RWPE1 (cell line): ENCODE results near the gene WDR83.

Experiments
- CTCF ChIA-PET: fragments of 350-600 bp; sonication (Branson Sonifier 250); formaldehyde crosslinking; extraction: SDS; loops from one replicate; lab custom pipeline; 2021; lab: Yijun Ruan, JAX
- POLR2A ChIA-PET: fragments of 400-600 bp; formaldehyde crosslinking; extraction: SDS; loops from one replicate; lab custom pipeline; 2020; ENCODE audit warnings: antibody characterized with exemption; ENCODE audit not compliant: low non-redundant PET; lab: Yijun Ruan, JAX
- DNase-seq: peaks from one replicate; pipeline ENCODE4 v3.0.0; 2012; ENCODE audit warnings: low spot score
- H3K27ac ChIP-seq: fragments of 450-650 bp; 2 replicates; pipeline ENCODE4 v1.5.1; 2017
- CTCF ChIP-seq: fragments of 450-650 bp; conservative IDR thresholded peaks from 2 replicates; pipeline ENCODE4 v1.5.1; 2017; ENCODE audit warnings: low read depth, mild to moderate bottlenecking

Gene WDR83

GRCh38 chr19:12665281-12665573, 1.4 kb upstream of the WDR83 start:
- no peak for TF ChIP-seq CTCF
- ChIA-PET POLR2A (no interaction called here), CTCF (no interaction called here)
- DNase-seq, result no peak
- H3K27ac ChIP-seq, result peak overlapping the region; percentile 87; the same call in 1 of the 2 replicates

DNA sequence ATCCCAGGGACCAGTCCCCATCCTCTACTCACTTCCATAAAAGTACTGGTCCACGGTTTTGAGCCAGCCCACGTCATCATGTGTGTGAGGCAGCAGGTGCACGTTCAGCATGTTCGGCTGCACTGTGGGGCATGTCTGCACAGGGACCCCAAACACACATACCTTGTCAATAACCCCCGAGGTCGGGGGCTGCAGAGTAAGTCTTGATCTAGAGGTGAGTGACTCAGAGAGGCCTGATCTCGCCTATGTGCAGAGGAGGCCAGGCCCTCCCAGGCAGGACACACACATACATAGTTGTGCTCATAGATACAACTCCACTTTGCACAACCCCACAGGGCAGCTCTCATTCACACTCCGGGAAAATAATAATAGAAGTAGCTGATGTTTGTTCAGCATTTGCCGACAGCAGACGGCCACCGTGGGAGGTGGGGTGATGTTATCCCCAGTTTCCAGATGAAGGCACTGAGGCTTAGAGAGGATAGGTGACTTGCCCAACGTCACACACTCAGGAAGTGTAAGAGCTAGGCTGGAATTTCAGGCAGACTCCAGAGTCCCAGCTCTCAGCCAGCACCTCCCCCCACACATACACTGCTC, 839 bp upstream of the WDR83 start:
- POLR2A ChIA-PET, result interaction anchor here (0.6 kb wide), 1 partner anchor 17 kb away, joined by 4 read pairs; no protein-coding TSS in a partner anchor
- no peak for TF ChIP-seq CTCF
- peak overlapping the region; percentile 87 for H3K27ac ChIP-seq
- DNase-seq, result no peak
- CTCF ChIA-PET, result interaction anchor here (0.7 kb wide), 1 partner anchor 26 kb away, joined by 3 read pairs; no protein-coding TSS in a partner anchor

DNA sequence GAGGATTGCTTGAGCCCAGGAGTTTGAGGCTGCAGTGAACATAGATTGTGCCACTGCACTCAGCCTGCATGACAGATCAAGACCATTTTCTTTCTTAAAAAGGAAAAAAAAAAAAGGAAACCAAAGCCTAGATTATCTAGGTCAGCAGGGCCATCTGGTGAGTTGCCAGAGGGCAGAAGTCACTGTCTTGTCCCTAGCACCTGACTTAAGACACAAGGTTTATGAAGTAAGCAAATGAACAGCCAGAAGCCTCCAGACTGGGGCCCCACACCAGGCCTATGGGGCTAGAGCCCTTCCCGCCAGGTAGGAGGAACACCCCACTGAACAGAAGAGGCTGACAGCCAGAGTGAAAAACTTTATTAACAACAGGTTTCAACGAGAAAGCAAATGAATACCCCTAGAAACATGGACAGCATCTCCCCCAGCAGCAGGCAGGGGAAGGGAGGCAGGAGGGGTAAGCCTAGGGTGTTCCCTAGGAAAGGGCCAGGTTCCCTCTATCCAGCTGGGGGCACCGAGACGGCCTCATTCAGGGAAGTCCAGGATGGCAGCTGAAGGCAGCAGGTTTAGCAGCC, 1.2 kb downstream of the WDR83 start:
- CTCF ChIA-PET, result no interaction called here
- no peak for TF ChIP-seq CTCF
- peak overlapping the region; percentile 87 for H3K27ac ChIP-seq
- DNase-seq, result no peak
- POLR2A ChIA-PET, result no interaction called here

GRCh38 chr19:12668346-12668745, 1.7 kb downstream of the WDR83 start:
- DNase-seq, result no peak
- peak overlapping the region; percentile 87 for H3K27ac ChIP-seq
- CTCF ChIA-PET, result no interaction called here
- POLR2A ChIA-PET, result interaction anchor here (0.6 kb wide), 1 partner anchor 123 kb away, joined by 3 read pairs; no protein-coding TSS in a partner anchor
- no peak for TF ChIP-seq CTCF

DNA sequence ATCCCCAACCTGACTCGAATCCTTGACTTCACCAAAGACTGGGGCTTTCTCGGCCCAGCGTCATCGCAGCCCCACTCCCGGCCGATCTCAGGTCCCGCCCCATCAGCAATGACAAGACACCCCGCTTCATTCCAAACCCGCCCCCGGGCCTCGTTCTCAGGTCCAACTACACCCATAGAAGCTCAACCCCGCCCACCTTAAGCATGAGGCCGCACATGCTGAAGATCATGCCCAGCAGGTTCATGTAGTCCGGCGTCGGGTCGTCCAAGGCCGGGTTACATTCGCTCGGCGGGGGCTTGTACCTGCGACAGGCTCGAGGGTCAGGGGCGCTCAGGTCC, 2.3 kb downstream of the WDR83 start:
- ChIA-PET CTCF (no interaction called here), POLR2A (interaction anchor here (0.5 to 0.6 kb wide), 2 partner anchors 9 to 123 kb away, joined by 3 read pairs; no protein-coding TSS in a partner anchor)
- peak overlapping the region; percentile 87 for H3K27ac ChIP-seq
- peak; percentile 53 for DNase-seq
- no peak for TF ChIP-seq CTCF

GRCh38 chr19:12669270-12670158, 2.9 kb downstream of the WDR83 start:
- peak overlapping the region; percentile 87 for H3K27ac ChIP-seq
- ChIA-PET CTCF (no interaction called here), POLR2A (interaction anchor here (0.5 kb wide), 1 partner anchor 8 kb away, joined by 3 read pairs; no protein-coding TSS in a partner anchor)
- peak; percentile 66 for DNase-seq
- TF ChIP-seq CTCF, result no peak
